ENCODE measurements around the gene HLA-E. TPM values are rescaled to one million over a fixed set of nuclear protein-coding genes. Genes with fewer than 3 reads are reported as not detected.

HLA-E gene
- 131 and 161 TPM in 2 replicates for total RNA-seq (2014; rRNA removed)
- percentile 94 among the genes with signal in this experiment for Bru-seq, nascent RNA
- BruChase-seq, experiment 1, labeled RNA remaining after a 6-hour chase, result percentile 98 among the genes with signal in this experiment
- BruChase-seq, experiment 2, labeled RNA remaining after a 2-hour chase, result percentile 98 among the genes with signal in this experiment
- long read RNA-seq, transcript HLA-E-201 (8 exons, 2,601 nt), result major isoform, 199 of 672 reads
- long read RNA-seq, partial matches to known transcripts, result 462 of 672 reads
- long read RNA-seq, other reads (novel, unspliced or antisense), result 11 of 672 reads

GRCh38 chr6:30489081-30490025, at the start of gene HLA-E:
Gene HLA-E, plus strand, starts transcription at chr6:30489509. Its CDS starts 23 bp downstream, at chr6:30489532.
- ATAC-seq (peak; percentile 91), DNase-seq (peak; percentile 99)
- peaks cover 8% of the 10 kb centered on the region for H3K4me1 ChIP-seq (ENCODE audit: insufficient read depth, low read length)
- H3K36me3 ChIP-seq (ENCODE audit: low read depth, low read length), result peaks cover 10% of the 10 kb centered on the region; the same call in 1 of the 2 replicates
- H3K27me3 ChIP-seq (ENCODE audit: low read length), result no peaks in the 10 kb centered on the region
- ChIA-PET CTCF (no interaction called here), POLR2A (ENCODE audit: unreplicated experiment) (no interaction called here)
- intact Hi-C loops (cut with micrococcal nuclease), result loop anchor here (1.0 to 10.0 kb wide), 2 partner anchors 38 to 235 kb away; partner anchors contain the start of gene TUBB
- BruUV-seq (replicated peaks), result TSS peak; percentile 88
- no peaks in the 10 kb centered on the region for H3F3A ChIP-seq (ENCODE audit: low read length, unreplicated experiment)
- H4K20me1 ChIP-seq (ENCODE audit: low read length), result peaks cover 3% of the 10 kb centered on the region; the same call in 1 of the 2 replicates
- H3K9ac ChIP-seq (ENCODE audit: low read length), result peak within 1 kb of the TSS; percentile 80
- H2AFZ ChIP-seq (ENCODE audit: low read length), result peak within 1 kb of the TSS; percentile 87
- H3K79me2 ChIP-seq (ENCODE audit: low read length), result peaks cover 20% of the 10 kb centered on the region
- TF ChIP-seq CTCF (conservative IDR thresholded peaks at IDR 0.05; ENCODE audit: low read depth, low read length) (no peak), EZH2phosphoT487 (IDR thresholded peaks at IDR 0.05; ENCODE audit: borderline replicate concordance, low read length) (no peak), EZH2 (IDR thresholded peaks at IDR 0.05; ENCODE audit: low read length, unreplicated experiment) (no peak)
- H3K27ac ChIP-seq (ENCODE audit: low read length), result peak within 1 kb of the TSS; percentile 38
- no peaks in the 10 kb centered on the region for H3K9me3 ChIP-seq (ENCODE audit: low read length)
- no peaks in the 10 kb centered on the region for H3K9me2 ChIP-seq (replicated peaks; ENCODE audit: low read length)
- H3K4me3 ChIP-seq (ENCODE audit: low read length), result peak within 1 kb of the TSS; percentile 90
- peak within 1 kb of the TSS; percentile 90 for H3K4me2 ChIP-seq (ENCODE audit: low read length)

- Histone ChIP-seq H3K79me2 (ENCODE audit: low read length) (no peaks in the 10 kb centered on the region), H3K4me2 (ENCODE audit: low read length) (no peak overlapping the region), H3K9me3 (ENCODE audit: low read length) (no peaks in the 10 kb centered on the region), H3K27me3 (ENCODE audit: low read length) (peaks cover 84% of the 10 kb centered on the region), H3K9me2 (replicated peaks; ENCODE audit: low read length) (no peaks in the 10 kb centered on the region), H3K36me3 (ENCODE audit: low read depth, low read length) (no peaks in the 10 kb centered on the region), H2AFZ (ENCODE audit: low read length) (no peak overlapping the region), H3F3A (ENCODE audit: low read length, unreplicated experiment) (no peaks in the 10 kb centered on the region), H3K4me1 (ENCODE audit: insufficient read depth, low read length) (no peaks in the 10 kb centered on the region), H3K9ac (ENCODE audit: low read length) (no peak overlapping the region), H4K20me1 (ENCODE audit: low read length) (no peaks in the 10 kb centered on the region), H3K27ac (ENCODE audit: low read length) (no peak overlapping the region), H3K4me3 (ENCODE audit: low read length) (no peak overlapping the region)
- ChIA-PET POLR2A (ENCODE audit: unreplicated experiment) (no interaction called here), CTCF (no interaction called here)
- ATAC-seq, result no peak
- BruUV-seq (replicated peaks), result no TSS peak
- DNase-seq, result peak; percentile 34
- no peak for TF ChIP-seq CTCF (conservative IDR thresholded peaks at IDR 0.05; ENCODE audit: low read depth, low read length)
- TF ChIP-seq EZH2phosphoT487 (IDR thresholded peaks at IDR 0.05; ENCODE audit: borderline replicate concordance, low read length), result no peak
- no peak for TF ChIP-seq EZH2 (IDR thresholded peaks at IDR 0.05; ENCODE audit: low read length, unreplicated experiment)
- intact Hi-C loops (cut with micrococcal nuclease), result no loop called here
Measured at GRCh38 chr6:30441171-30441570, 48.1 kb upstream of the HLA-E start.

Measured in PC-3 (cell line).